SHP77 treated with DMSO at 0.1 percent for 48 hours (cell line): Measurements from ENCODE around the gene MRPS5.
"Not testable (repeated sequence)": the region's sequence is repeated elsewhere in the genome, so short reads cannot be mapped to it uniquely, and the experiment has no call there.

Experiments
- DNase-seq: peaks from one replicate; lab custom pipeline; 2025; lab: John Stamatoyannopoulos, UW

MRPS5 gene

GRCh38 chr2:95047629-95048510 lies 73.7 kb downstream of the MRPS5 start:
- DNase-seq, result no peak

DNA sequence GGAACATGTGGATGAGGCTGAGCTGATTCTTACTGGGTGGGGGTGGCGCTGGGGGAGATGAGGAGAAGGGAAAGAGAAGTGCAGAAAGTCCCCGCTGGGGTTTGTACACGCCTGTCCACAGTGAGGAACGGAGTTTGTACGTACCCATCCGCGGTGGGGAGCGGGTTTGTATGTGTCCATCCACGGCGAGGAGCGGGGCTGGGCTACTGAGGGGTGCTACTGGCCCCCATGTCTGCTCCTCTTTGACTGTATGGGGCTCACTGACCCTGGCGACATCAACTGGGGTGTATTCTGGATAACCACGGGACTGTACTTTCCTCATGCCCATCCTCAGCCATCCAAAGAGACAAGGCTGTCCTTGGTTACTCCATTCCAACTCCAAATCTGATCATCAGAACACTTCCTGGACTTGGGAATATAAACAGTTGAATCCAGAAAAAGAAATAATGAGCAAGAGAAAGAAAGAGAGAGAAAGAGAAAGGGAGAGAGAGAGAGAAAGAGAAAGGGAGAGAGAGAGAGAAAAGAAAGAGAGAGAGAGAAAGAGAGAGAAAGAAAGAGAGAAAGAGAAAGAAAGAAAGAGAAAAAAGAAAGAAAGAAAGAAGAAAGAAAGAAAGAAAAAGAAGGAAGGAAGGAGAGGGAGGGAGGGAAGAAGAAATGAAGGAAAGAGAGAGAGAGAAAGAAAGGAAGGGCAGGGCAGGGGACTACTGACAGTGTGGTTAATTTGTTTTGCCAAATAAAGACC lies 75.1 kb downstream of the MRPS5 start:
- DNase-seq, result no peak

DNA sequence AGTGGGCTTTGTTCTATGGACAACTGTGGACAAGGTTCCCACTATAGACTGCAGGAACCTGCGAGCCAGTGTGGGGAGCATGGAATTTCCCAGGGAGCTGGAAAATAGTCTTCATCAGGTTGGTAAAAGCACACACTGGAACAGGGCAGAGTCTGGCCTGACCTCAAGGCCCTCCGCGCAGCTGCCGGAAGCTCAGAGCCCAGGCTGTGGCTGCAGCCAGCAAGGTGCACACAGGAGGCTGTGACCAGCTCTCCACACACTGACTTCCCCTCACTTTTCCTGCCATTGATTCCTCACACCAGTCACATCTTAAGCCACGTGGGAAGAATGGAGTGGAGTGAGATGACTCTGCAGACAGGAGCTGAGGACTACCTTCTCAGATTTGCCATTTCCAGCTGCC lies 77.0 kb downstream of the MRPS5 start:
- peak; percentile 14 for DNase-seq

DNA sequence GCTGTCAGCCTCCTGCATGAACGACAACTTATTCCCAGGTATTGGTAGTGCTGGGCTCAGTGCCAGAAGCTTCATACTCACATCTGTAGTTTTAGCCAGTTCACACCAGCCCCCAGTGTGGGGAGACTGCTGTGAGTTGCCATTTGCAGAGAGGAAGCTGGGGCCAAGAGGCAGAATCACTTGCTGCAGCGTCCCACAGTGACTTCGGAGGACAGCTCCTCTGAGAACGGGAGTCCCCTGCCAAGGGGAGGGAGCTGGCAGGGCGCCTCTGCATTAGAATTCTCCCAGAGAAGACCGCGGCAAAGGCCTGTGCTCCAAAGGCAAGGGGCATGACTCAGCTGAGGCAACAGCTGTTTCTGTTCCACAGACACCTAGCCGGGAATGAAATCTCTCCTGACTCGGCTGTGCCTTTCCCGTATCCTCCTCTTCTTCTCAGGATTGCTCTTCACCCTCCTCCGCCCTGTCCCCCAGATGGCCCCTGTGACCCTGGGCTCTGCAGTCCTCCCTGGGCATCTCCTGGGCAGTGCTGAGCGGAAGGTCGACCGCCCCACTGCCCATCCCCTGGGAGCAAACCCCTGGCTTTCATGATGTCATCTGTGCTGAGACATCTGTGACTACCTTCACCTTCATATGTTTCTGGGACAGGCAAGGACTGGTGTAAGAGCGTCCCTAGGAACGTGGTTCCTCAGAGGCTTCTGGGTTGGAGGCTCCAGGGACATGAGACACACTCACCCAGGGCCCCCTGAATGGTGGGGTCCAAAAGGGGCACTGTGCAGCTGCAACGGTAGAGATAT lies 78.1 kb downstream of the MRPS5 start:
- DNase-seq, result peak; percentile 71

DNA sequence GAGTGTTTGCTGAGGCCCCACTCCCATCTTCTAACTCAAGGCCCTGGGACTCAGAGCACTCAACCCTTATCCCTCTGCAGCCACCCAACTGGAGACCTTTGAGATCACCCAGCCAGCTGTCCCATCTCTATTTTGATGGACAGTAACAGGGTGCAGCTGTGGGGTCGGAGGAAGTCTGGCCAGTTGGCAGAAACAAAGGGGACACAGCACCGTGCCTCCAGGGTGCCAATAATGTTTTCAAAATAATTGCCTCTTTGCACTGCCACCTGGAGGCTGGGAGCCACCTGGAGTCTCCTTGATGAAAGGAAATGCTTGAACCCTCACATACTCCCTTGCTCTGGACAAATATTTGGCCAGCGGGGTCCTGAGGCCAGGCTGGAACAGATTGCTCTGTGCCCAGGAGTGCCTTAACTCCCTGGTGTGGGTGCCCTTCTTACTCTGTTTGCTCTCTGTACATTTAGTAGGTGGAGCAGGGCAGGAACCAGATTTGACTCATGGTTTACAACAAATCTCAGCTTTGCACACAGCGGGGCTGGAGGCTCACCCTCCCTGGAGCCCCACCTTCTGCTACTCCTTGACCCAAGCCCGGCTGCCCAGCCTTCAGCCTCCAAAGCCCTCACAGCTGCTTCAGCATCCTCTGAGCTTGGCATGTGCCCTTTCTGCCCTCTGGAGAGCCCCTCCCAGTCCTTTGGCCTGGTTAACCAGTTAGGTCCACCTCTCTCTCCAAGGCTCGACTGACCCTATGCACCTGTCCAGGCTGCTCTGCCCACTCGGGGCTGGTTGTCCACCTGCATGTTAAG lies 78.9 kb downstream of the MRPS5 start:
- peak; percentile 36 for DNase-seq

DNA sequence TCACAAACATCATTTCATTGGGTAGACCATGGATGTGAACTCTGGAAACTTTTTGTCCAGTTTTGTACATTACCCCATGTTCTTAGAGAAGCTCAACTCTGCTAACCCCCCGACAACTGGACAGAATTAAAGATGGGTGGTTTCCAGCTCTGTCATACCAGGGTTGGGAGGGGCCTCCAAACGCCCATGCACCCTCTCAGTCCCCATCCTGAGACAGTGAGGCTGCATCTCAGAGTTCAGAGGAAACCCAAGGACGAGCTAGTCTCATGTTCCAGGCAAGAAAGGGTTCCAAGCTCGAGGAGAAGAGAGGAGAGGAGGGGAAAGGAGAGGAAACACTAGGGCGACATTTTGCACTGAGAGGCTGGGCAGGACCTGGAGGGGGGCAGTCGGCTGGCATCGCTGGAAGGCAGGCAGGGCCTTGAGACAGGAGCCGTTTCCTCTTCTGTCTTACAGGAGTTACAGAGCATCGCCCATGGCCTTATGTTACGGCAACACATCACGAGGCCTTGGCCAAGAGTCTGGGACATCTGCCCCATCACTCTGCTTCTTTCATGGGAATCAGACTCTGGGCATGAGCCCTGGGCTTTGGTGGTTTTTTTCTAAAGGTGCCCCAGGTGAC lies 79.7 kb downstream of the MRPS5 start:
- no peak for DNase-seq

DNA sequence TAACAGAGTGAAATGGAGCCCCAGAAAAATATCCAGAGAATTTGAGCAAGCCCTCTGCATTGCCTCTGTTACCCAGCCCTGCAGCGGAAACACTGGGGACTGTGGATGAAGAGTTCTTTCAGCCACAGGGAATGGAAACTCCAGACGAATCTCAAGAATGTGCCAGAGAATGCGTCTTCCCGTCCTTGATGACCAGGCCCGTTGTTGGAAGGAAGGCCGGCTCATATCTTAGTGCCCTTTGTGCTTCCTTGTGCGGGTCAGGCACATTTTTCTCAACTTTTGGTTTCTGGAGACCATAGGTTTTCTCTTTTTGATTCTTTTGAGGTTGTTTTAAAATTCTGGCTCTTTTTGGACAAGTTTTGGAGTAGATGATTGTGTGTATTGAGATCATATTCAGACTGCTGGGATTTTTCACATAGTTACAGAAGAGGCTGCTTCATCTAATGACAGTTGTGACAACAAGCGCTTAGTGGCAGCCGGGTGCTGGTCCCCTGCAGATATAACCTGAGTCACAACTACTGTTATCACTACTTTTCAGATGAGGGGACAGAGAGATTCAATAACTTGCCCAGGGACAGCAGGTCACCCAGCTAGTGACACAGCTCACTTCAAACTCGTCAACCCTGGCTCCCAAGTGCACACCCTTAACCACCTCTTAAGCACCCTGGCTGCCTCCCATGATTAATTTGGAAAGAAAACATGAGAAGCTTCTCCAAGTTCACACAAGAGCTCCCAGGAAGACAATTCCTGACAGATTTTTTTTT lies 80.4 kb downstream of the MRPS5 start:
- DNase-seq, result no peak

- DNase-seq, result no peak
These were observed 81.2 kb downstream of the MRPS5 start for GRCh38 chr2:95040426-95040825.

DNA sequence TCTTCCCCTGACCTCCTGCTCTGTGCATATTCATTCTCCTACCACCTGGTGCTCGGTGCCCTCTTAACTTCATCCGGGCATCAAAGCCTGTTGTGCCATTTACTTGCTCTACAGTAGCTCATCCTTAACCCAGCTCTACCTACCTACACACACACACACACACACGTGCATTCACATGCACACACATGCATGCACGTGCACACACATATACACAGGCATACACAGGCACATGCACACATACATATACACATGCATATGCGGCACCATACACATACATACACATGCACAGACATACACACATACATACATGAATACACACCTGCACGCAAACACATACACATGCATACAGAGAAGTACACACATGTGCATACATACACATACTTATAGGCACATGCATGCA lies 81.6 kb downstream of the MRPS5 start:
- DNase-seq, result no peak

DNA sequence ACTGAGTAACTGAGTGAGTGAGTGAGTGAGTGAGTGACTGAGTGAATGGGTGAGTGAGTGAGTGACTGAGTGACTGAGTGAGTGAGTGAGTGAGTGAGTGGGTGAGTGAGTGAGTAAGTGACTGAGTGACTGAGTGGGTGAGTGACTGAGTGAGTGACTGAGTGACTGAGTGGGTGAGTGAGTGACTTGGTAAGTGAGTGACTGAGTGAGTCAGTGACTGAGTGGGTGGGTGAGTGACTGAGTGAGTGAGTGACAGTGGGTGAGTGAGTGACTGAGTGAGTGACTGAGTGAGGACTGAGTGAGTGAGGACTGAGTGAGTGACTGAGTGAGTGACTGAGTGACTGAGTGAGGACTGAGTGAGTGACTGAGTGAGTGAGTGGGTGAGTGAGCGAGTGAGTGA lies 82.2 kb downstream of the MRPS5 start:
- no peak for DNase-seq

GRCh38 chr2:95038635-95039298 lies 82.8 kb downstream of the MRPS5 start:
- no peak for DNase-seq

DNA sequence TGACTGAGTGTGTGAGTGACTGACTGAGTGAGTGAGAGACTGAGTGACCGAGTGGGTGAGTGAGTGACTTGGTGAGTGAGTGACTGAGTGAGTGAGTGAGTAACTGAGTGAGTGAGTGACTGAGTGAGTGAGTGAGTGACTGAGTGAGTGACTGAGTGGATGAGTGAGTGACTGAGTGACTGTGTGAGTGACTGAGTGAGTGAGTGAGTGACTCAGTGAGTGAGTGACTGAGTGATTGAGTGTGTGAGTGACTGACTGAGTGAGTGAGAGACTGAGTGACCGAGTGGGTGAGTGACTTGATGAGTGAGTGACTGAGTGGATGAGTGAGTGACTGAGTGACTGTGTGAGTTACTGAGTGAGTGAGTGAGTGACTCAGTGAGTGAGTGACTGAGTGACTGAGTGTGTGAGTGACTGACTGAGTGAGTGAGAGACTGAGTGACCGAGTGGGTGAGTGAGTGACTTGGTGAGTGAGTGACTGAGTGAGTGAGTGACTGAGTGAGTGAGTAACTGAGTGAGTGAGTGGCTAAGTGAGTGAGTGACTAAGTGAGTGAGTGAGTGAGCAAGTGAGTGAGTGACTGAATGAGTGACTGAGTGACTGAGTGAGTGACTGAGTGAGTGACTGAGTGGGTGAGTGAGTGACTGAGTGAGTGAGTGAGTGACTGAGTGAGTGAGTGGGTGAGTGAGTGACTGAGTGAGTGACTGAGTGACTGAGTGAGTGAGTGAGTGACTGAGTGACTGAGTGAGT lies 83.6 kb downstream of the MRPS5 start:
- not testable (repeated sequence) for DNase-seq

- DNase-seq, result no peak
These were observed 84.2 kb downstream of the MRPS5 start for GRCh38 chr2:95037384-95037839.

DNA sequence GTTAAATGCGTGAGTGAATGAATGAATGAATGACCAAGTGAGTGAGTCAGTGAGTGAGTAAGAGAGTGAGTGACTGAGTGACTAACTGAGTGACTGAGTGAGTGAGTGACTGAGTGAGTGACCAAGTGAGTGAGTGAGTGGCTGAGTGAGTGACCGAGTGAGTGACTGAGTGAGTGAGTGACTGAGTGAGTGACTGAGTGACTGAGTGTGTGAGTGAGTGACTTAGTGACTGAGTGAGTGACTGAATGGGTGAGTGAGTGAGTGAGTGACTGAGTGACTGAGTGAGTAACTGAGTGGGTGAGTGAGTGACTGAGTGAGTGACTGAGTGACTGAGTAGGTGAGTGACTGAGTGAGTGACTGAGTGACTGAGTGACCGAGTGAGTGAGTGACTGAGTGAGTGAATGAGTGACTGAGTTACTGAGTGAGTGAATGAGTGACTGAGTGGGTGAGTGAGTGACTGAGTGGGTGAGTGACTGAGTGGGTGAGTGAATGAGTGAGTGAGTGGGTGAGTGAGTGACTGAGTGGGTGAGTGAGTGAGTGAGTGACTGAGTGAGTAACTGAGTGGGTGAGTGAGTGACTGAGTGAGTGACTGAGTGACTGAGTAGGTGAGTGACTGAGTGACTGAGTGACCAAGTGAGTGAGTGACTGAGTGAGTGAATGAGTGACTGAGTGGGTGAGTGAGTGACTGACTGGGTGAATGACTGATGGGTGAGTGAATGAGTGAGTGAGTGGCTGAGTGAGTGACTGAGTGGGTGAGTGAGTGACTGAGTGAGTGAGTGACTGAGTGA lies 84.8 kb downstream of the MRPS5 start:
- no peak for DNase-seq
